K562 (cell line): Measurements from ENCODE around the gene PAX5. TPM values are rescaled to one million over a fixed set of nuclear protein-coding genes. Genes with fewer than 3 reads are reported as not detected.

Experiments used
- ARHGAP35 ChIP-seq: fragments of 450-650 bp; IDR thresholded peaks from 2 replicates; pipeline ENCODE4 v1.6.1; 2018; ENCODE audit not compliant: partially characterized antibody
- polyA plus RNA-seq, 8 experiments: library from polyadenylated mRNA; depleted of rRNA in 4 of 8; stranded (reverse) in 5 of 8; unstranded in 3 of 8; fragments of >200 nt; fragmentation: Nextera tagmentation in 2 of 8; fragmentation: Illumina TruSeq in 1 of 8; extraction: Ambion mirVana in 2 of 8; extraction: Trizol in 1 of 8; gene quantifications; 2 replicates each; pipeline versions ENCODE4 v1.2.1 to v1.2.3, GENCODE V29; 2011 to 2014; ENCODE audit warnings: inconsistent platforms in 1 of 8, missing spikeins in 1 of 8
- total RNA-seq, 7 experiments: library from RNA; depleted of rRNA in 6 of 7; stranded (reverse); fragments of >200 nt in 6 of 7; fragmentation: Illumina TruSeq in 2 of 7; extraction: Trizol in 2 of 7; gene quantifications; 2 replicates each; pipeline versions ENCODE4 v1.2.1 to v1.2.3, GENCODE V29; 2011 to 2021; ENCODE audit warnings: low replicate concordance in 1 of 7
- TF ChIP-seq, protein P1 (sequence below), 2 experiments: fragments of 450-650 bp in 1 of 2; sonication (generic) in 1 of 2; formaldehyde crosslinking in 1 of 2; IDR thresholded peaks; 2 replicates each; pipeline versions ENCODE4 v1.7.1 to v1.9.0; 2016 to 2022; ENCODE audit warnings: inconsistent platforms in 1 of 2, mild to moderate bottlenecking in 1 of 2, missing genetic modification reagents in 1 of 2
- TF ChIP-seq, protein P2 (sequence below): sonication (generic); formaldehyde crosslinking; IDR thresholded peaks from 2 replicates; pipeline ENCODE4 v1.8.1; 2023; ENCODE audit warnings: mild to moderate bottlenecking, missing genetic modification reagents
- TF ChIP-seq, protein P3 (sequence below), 3 experiments: fragments of 200-800 bp in 1 of 3; sonication (Bioruptor generic) in 1 of 3; sonication (generic) in 1 of 3; formaldehyde crosslinking in 1 of 3; IDR thresholded peaks; 2 replicates each; pipeline versions ENCODE4 v1.6.1 to v1.8.0; 2016 to 2022; ENCODE audit warnings: mild to moderate bottlenecking in 2 of 3, missing compliant biosample characterization in 2 of 3, missing genetic modification characterization in 2 of 3, missing genetic modification reagents in 1 of 3

PAX5 gene
- total and polyA plus RNA-seq, 9 of the 15 experiments (the other 6 are each of a cell fraction or from before 2014, with no cell fraction given) = 0.03 to 0.09 TPM; not detected in 7

DNA sequence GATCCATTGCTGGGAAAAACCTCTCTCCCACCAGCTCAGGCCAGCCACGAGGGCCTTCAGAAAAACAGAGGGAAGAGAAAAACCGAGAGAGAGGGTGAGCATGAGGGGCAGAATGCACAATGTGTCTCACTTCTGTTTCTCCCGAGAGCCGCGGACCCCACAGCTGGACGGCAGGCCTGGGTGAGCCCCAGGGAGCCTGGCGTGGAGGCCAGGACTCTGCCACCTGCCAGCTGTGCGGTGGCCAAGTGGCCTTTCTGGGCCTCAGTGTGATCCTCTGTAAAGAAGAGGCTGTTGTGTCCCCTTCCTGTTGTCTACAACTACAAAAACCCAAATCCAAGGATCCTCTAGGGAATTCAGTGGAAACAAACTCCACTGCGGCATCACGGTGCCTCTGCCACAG is 179.3 kb downstream of the PAX5 start (continued):
- TF ChIP-seq, protein P1, sequence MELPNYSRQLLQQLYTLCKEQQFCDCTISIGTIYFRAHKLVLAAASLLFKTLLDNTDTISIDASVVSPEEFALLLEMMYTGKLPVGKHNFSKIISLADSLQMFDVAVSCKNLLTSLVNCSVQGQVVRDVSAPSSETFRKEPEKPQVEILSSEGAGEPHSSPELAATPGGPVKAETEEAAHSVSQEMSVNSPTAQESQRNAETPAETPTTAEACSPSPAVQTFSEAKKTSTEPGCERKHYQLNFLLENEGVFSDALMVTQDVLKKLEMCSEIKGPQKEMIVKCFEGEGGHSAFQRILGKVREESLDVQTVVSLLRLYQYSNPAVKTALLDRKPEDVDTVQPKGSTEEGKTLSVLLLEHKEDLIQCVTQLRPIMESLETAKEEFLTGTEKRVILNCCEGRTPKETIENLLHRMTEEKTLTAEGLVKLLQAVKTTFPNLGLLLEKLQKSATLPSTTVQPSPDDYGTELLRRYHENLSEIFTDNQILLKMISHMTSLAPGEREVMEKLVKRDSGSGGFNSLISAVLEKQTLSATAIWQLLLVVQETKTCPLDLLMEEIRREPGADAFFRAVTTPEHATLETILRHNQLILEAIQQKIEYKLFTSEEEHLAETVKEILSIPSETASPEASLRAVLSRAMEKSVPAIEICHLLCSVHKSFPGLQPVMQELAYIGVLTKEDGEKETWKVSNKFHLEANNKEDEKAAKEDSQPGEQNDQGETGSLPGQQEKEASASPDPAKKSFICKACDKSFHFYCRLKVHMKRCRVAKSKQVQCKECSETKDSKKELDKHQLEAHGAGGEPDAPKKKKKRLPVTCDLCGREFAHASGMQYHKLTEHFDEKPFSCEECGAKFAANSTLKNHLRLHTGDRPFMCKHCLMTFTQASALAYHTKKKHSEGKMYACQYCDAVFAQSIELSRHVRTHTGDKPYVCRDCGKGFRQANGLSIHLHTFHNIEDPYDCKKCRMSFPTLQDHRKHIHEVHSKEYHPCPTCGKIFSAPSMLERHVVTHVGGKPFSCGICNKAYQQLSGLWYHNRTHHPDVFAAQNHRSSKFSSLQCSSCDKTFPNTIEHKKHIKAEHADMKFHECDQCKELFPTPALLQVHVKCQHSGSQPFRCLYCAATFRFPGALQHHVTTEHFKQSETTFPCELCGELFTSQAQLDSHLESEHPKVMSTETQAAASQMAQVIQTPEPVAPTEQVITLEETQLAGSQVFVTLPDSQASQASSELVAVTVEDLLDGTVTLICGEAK (IDR thresholded peaks at IDR 0.05) = no peak
- TF ChIP-seq, protein P1 (CRISPR knock-in tag; IDR thresholded peaks at IDR 0.05) = no peak
- TF ChIP-seq, protein P2, sequence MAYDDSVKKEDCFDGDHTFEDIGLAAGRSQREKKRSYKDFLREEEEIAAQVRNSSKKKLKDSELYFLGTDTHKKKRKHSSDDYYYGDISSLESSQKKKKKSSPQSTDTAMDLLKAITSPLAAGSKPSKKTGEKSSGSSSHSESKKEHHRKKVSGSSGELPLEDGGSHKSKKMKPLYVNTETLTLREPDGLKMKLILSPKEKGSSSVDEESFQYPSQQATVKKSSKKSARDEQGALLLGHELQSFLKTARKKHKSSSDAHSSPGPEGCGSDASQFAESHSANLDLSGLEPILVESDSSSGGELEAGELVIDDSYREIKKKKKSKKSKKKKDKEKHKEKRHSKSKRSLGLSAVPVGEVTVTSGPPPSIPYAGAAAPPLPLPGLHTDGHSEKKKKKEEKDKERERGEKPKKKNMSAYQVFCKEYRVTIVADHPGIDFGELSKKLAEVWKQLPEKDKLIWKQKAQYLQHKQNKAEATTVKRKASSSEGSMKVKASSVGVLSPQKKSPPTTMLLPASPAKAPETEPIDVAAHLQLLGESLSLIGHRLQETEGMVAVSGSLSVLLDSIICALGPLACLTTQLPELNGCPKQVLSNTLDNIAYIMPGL = no peak
- TF ChIP-seq ARHGAP35 = no peak
- TF ChIP-seq, protein P3, sequence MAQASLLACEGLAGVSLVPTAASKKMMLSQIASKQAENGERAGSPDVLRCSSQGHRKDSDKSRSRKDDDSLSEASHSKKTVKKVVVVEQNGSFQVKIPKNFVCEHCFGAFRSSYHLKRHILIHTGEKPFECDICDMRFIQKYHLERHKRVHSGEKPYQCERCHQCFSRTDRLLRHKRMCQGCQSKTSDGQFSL (CRISPR knock-in tag; IDR thresholded peaks at IDR 0.05) = no peak
- TF ChIP-seq, protein P3 (tag; IDR thresholded peaks at IDR 0.05) = no peak
